Erythroblast (primary cell): ENCODE measurements around the gene TMPRSS13.

Experiments
- GATA1 ChIP-seq: IDR thresholded peaks from 2 replicates; pipeline ENCODE4 v1.6.1; 2011; ENCODE audit warnings: low read depth, mild to moderate bottlenecking, control low read depth, low read length, moderate library complexity
- POLR2A ChIP-seq: IDR thresholded peaks from 2 replicates; pipeline ENCODE4 v1.6.1; 2011; ENCODE audit warnings: mild to moderate bottlenecking, low read length

GRCh38 chr11:117969160-117969991 lies 40.2 kb upstream of the TMPRSS13 start:
- TF ChIP-seq POLR2A (no peak), GATA1 (no peak)
